Measurements from ENCODE around the gene NKD1.
A peak's percentile ranks its signal among the peaks of the same experiment; 100 is the strongest.
"Not testable (repeated sequence)": the region's sequence is repeated elsewhere in the genome, so short reads cannot be mapped to it uniquely, and the experiment has no call there.

NKD1 gene

DNA sequence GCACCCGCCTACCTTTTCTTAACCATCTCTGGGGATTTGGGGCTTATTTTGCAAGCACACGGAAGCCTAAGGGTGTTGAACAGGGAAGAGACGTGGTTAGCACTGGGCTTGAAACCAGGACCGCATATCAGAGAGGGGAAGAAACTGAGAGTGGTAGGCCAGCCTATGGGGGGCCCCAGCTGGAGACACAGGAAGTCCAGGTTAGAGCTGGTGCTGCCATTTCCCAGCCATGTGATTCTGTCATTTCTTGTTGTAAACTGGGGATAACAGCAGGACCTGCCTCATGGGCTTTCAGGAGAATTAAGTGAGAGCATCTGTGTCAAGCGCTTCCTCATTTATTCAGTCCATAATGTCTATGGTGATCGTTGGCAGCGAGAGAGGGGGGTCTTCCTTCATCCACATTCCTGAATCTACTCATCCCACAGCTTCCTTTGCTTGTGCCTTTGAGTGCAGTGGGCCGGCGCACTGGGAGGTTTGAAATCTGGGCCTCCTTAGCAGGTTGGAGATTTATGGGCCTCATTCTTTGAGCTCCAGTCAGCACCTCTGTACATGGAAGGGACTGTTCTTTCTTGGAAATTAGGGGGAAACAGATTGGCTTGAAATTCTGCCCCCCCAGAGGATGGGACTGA lies 20.1 kb downstream of the NKD1 start:
- H3K27ac Mint-ChIP-seq, result no peak overlapping the region
- no peaks in the 10 kb centered on the region for H3K27me3 Mint-ChIP-seq

DNA sequence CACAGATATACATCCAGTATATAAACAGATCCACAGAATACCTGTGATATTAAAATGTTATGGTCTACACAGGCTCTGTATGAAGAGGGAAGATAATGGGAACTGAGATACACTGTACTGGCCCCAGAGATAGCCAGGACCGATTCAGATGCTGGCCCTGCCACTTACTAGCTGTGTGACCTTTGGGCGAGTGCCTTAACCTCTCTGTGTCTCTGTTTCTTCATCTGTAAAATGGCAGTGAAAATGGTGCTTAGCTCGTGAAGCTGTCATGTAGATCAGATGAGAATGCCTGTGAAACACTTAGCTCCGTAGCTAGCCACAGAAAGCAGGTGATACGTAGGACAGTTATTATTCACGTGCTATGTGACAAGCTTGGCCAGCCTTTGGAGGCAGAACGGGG lies 22.2 kb downstream of the NKD1 start:
- DNase-seq (no peak), ATAC-seq (no peak)
- peaks cover 8% of the 10 kb centered on the region for H3K4me1 Mint-ChIP-seq
- H3K9me3 Mint-ChIP-seq, result no peaks in the 10 kb centered on the region
- no peaks in the 10 kb centered on the region for H3K27me3 Mint-ChIP-seq
- no peaks in the 10 kb centered on the region for H3K36me3 Mint-ChIP-seq (ENCODE audit: low read depth)
- no peak overlapping the region for H3K27ac Mint-ChIP-seq
- no peak overlapping the region for H3K4me3 Mint-ChIP-seq

More for the DNA sequence above, 20.1 kb downstream of the NKD1 start:
- DNase-seq, result no peak
- no peak overlapping the region for H3K4me3 Mint-ChIP-seq
- no peak for ATAC-seq
- no peaks in the 10 kb centered on the region for H3K9me3 Mint-ChIP-seq
- no peaks in the 10 kb centered on the region for H3K36me3 Mint-ChIP-seq (ENCODE audit: low read depth)
- H3K4me1 Mint-ChIP-seq, result peaks cover 18% of the 10 kb centered on the region

DNA sequence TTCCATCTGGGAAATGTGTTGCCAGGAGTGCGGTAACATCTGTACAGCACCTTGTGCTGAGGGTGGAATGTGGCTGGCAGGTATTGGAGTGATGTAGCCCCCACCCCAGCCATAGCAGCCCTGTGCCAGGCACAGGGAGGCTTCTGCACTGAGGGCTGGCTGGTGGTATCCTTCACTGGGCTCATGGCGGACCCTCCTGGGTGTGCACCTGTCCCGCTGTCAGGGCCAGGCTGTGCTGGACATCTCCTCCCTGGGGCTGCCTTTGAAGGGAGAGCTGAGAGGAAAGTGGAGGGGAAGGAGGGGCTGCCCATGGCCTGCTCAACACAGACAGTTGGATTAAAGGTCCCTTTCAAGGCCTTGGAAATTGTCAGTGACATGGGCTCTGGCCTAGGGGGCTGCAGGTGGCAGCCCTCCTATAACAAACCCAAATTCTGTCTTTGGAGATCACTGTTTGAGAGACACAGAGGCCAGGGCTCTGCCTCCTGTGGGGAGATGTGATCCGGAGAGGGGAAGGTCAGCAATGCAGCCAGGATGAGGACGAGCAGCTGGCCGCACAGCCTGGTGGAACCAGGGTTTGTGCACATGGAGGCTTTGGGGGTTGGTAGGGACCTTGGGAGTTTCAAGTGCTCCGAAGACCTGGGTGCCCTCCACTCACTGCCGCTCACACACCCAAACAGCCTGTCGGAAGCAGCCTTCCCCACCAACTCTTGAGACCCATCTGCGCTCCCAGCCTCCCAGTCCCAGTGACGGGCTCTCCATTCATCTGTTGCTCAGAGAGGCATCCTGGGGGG lies 22.8 kb downstream of the NKD1 start:
- H3K27ac Mint-ChIP-seq, result no peak overlapping the region
- no peaks in the 10 kb centered on the region for H3K9me3 Mint-ChIP-seq
- H3K4me1 Mint-ChIP-seq, result peaks cover 8% of the 10 kb centered on the region
- no peaks in the 10 kb centered on the region for H3K27me3 Mint-ChIP-seq
- no peaks in the 10 kb centered on the region for H3K36me3 Mint-ChIP-seq (ENCODE audit: low read depth)
- no peak overlapping the region for H3K4me3 Mint-ChIP-seq
- ATAC-seq (no peak), DNase-seq (no peak)

DNA sequence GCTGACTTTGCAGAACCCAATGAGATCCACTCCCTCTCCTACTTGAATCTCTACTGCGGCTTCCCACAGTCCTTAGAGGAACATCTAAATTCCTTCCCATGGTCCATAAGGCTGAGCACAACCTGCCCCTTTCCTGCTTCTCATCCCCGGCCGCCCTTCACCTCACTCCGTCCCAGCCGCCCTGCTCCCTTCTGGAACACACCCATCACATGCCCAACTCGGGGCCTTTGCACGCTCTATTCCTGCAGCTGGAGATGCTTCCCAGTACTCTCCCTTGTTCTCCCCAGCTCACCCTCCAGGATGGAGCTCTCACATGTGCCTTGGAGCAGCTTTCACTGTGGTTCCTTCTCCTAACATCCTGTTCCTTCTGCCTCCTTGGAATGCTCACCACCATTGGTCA lies 23.6 kb downstream of the NKD1 start:
- Mint-ChIP-seq H3K9me3 (no peaks in the 10 kb centered on the region), H3K27ac (no peak overlapping the region), H3K27me3 (no peaks in the 10 kb centered on the region), H3K4me1 (peaks cover 8% of the 10 kb centered on the region), H3K36me3 (ENCODE audit: low read depth) (no peaks in the 10 kb centered on the region), H3K4me3 (no peak overlapping the region)
- DNase-seq, result no peak
- no peak for ATAC-seq

DNA sequence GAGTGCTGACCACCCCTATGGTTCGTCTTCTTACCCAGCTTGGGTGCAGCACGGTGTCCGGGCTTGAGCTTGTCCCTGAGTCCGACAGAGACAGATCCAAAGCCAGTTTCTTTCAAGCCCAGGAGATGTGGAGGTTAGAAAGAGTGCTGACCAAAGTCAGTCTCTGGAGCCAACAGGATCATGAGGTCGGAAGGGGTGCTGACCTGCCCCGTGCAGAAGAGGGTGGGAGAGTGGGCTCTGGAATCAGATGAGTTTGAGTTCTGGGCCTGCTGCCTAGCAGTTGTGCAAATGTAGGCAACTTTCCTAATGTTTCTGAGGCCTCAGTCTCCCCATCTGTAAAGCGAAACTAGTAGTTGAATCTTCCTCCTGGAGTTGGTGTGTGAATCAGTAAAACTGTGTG lies 24.5 kb downstream of the NKD1 start:
- no peaks in the 10 kb centered on the region for H3K27me3 Mint-ChIP-seq
- H3K27ac Mint-ChIP-seq, result no peak overlapping the region
- H3K4me1 Mint-ChIP-seq, result peaks cover 8% of the 10 kb centered on the region
- H3K36me3 Mint-ChIP-seq (ENCODE audit: low read depth), result no peaks in the 10 kb centered on the region
- ATAC-seq (no peak), DNase-seq (no peak)
- no peaks in the 10 kb centered on the region for H3K9me3 Mint-ChIP-seq
- no peak overlapping the region for H3K4me3 Mint-ChIP-seq

DNA sequence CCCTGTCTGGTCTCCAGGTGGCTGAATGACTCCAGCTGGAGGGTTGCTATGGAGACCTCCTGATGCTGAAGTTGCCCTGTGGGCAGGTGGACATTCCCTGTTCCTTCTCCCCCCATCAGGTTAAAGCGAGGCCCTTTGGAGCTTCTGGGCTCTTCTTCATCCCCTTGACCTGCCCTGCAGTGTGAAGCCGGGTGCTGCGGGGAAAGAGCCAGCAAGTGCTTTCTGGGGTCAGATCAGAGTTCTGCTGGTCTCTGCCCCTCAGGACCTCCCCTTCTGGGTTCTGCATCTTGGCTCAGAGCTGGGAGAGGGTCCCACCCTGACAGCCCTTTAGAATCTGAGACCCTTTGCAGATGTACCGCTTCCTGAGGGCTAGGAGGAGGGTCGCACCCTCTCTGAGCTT lies 25.1 kb downstream of the NKD1 start:
- peaks cover 2% of the 10 kb centered on the region for H3K4me1 Mint-ChIP-seq
- no peak overlapping the region for H3K4me3 Mint-ChIP-seq
- no peak overlapping the region for H3K27ac Mint-ChIP-seq
- H3K9me3 Mint-ChIP-seq, result no peaks in the 10 kb centered on the region
- ATAC-seq (no peak), DNase-seq (no peak)
- no peaks in the 10 kb centered on the region for H3K36me3 Mint-ChIP-seq (ENCODE audit: low read depth)
- H3K27me3 Mint-ChIP-seq, result no peaks in the 10 kb centered on the region

DNA sequence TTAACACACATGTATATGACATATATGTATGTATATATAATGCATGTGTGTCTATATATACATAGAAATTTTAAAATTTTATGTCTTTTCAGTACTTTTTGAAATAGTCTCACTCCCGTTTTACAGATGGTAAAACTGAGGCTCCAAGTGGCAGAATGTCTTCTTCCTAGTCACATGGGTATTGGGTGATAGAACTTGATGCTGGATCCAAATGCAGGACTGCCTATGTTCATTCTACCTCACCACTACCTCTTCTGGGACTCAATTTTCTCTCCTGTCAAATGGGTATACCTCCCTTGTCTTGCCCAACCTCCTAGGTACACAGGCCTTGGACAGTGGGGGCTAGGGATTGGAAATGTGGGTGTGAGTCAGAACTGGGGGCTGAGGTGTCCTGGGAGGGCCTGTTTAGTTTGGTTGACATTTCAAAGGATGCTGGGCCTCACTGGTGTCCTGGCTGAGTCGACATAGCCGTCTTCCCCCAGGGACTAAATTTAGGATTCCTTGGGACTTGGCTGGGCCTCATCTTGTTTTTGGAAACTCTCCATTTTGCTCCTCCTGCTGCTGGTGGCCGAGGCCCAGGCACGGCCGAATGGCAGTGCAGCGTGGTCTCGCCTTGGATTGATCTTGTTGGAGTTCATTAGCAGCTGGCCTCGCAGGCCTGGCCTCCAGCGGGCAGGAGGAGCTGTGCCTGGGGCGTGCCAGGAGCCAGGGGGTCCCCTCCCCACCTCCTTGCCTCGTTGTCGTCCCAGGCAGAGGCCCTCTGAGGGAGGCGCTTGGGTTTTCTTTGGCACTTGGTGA lies 25.9 kb downstream of the NKD1 start:
- no peak for ATAC-seq
- H3K27ac Mint-ChIP-seq, result no peak overlapping the region
- DNase-seq, result no peak
- no peaks in the 10 kb centered on the region for H3K9me3 Mint-ChIP-seq
- H3K36me3 Mint-ChIP-seq (ENCODE audit: low read depth), result no peaks in the 10 kb centered on the region
- H3K27me3 Mint-ChIP-seq, result no peaks in the 10 kb centered on the region
- H3K4me1 Mint-ChIP-seq, result peaks cover 1% of the 10 kb centered on the region
- no peak overlapping the region for H3K4me3 Mint-ChIP-seq

DNA sequence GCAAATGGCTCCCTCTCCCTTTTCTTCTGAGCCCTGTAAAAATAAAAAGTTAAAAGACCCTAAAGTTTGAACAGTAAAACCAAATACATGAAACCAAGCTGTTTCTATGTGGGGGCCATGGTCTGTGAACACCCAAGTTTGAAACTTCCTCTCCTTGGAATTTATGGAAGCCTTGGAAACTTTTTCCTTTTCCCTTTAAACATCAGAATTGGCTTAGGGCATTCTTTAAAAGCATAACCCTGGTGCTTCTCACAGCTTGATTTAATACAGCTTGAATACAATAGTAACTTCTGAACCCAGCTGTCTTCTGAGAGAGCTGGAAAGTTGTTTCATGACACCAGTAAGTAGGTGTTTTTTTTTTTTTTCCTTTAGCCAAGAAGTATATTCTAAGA lies 26.5 kb downstream of the NKD1 start:
- DNase-seq, result no peak
- Mint-ChIP-seq H3K27me3 (no peaks in the 10 kb centered on the region), H3K4me1 (peaks cover 1% of the 10 kb centered on the region), H3K27ac (no peak overlapping the region), H3K4me3 (no peak overlapping the region), H3K9me3 (no peaks in the 10 kb centered on the region), H3K36me3 (ENCODE audit: low read depth) (no peaks in the 10 kb centered on the region)
- no peak for ATAC-seq

DNA sequence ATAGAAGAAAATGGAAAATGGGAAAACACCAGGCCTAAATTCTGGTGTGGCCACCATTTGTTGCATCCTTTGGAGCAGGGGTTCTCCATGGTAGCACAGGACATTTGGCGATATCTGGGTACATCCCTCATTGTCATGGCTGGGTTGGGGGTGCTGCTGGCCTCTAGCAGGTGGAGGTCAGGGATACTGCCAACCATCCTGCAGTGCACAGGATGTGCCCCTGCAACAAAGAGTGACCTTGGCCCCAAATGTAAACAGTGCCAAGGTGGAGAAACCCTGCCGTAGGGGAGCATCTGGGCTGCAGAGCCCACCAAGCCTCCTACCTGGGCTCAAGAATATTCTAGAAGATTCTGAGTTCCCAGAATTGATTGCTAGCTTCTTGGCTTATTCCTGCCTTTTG lies 27.5 kb downstream of the NKD1 start:
- Mint-ChIP-seq H3K27me3 (no peaks in the 10 kb centered on the region), H3K27ac (no peak overlapping the region), H3K36me3 (ENCODE audit: low read depth) (no peaks in the 10 kb centered on the region), H3K9me3 (no peaks in the 10 kb centered on the region), H3K4me3 (no peak overlapping the region), H3K4me1 (peaks cover 1% of the 10 kb centered on the region)
- no peak for DNase-seq
- no peak for ATAC-seq

DNA sequence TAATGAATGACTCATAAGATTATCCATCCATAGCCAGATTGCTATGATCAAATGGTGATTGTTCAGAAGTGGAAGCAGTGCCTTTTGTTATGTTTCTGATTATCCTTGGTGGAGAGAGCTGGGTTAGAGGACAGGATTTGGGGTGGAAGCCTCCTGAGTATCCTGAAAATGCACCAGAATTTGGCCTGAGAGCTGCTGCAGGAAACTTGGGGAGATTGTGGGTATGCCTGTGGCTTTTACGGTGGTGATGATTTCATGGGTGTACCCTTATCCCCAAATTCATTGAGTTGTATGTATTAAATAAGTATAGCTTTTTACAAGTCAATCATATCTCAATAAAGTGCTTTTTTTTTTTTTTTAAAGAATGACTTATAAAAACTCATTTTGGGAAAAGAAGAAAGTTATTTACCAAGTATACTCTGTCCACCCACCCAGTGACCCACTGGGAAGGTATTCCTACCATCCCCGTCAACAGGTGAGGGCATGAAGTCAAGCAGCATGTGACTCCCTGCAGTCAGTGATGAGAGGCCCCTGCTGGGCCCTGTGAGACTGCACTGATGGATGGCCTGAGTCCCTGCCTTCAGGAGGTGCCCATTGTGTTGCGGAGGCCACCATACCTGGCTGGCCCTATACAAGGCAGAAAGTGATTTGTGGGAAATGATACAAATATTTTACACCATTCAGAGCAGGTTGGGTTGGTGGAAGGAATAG lies 28.4 kb downstream of the NKD1 start:
- Mint-ChIP-seq H3K4me1 (peaks cover 1% of the 10 kb centered on the region), H3K27me3 (no peaks in the 10 kb centered on the region), H3K9me3 (no peaks in the 10 kb centered on the region), H3K36me3 (ENCODE audit: low read depth) (no peaks in the 10 kb centered on the region), H3K4me3 (no peak overlapping the region), H3K27ac (no peak overlapping the region)
- ATAC-seq, result no peak
- no peak for DNase-seq

DNA sequence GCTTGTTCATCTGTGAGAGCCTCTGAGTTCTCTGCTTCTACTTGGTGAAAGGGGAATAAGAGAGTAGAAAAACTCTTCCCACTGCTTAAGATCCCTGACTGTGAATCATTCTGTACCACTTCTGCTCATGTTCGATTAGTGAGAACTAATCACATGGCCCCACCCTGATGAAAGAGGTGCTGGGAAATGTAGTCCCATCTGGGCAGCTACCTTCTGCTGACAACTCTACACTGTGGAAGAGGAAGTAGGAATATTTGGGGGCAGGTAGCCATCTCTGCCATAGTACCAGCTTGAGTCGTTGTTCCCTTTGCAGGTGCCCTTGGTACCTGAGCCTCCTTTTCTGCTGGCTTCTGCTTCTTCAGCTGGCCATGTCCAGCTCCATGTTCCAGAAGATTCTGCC lies 29.9 kb downstream of the NKD1 start:
- Mint-ChIP-seq H3K4me3 (no peak overlapping the region), H3K9me3 (no peaks in the 10 kb centered on the region), H3K4me1 (peaks cover 1% of the 10 kb centered on the region), H3K27me3 (no peaks in the 10 kb centered on the region), H3K27ac (no peak overlapping the region), H3K36me3 (ENCODE audit: low read depth) (no peaks in the 10 kb centered on the region)
- DNase-seq (no peak), ATAC-seq (peak; percentile 54)

DNA sequence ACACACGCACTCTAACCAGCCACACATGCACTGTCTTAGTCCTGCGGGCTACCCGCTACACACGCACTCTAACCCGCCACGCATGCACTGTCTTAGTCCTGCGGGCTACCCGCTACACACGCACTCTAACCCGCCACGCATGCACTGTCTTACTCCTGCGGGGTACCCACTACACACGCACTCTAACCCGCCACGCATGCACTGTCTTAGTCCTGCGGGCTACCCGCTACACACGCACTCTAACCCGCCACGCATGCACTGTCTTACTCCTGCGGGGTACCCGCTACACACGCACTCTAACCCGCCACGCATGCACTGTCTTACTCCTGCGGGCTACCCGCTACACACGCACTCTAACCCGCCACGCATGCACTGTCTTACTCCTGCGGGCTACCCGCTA lies 31.2 kb downstream of the NKD1 start:
- H3K9me3 Mint-ChIP-seq; H3K36me3 Mint-ChIP-seq (ENCODE audit: low read depth); ATAC-seq; H3K27me3 Mint-ChIP-seq; H3K27ac Mint-ChIP-seq; H3K4me3 Mint-ChIP-seq; H3K4me1 Mint-ChIP-seq; DNase-seq: not testable (repeated sequence)

DNA sequence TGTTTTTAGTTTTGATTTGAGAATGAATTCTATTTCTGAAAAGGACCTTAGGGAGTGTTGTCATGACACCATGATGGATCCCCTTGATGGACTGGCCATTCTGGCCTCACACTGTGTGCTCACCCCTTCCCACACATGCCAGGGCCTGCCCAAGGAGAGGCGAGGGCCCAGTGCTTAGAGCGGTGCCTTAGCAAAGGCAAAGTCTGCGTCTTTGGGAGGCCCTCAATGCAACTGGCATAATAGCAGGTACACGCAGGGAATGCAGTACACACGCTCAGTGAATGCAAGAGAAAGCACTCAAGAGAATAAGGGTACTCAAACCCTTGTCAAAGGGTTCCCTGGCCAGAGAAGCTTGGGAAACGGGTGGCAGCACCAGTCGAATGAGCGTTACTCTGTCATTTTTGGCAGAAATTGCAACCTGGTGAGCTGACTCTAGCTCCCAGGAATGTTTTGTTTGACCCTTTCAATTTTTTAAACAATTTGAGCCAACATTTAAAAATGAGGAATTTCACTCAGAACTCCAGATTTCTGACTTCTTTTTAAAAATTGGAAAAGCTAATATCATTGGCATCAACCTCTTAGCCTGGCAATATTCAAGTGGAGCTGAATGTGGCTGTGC lies 32.1 kb downstream of the NKD1 start:
- peaks cover 11% of the 10 kb centered on the region for H3K4me1 Mint-ChIP-seq
- H3K27ac Mint-ChIP-seq, result no peak overlapping the region
- no peak overlapping the region for H3K4me3 Mint-ChIP-seq
- no peaks in the 10 kb centered on the region for H3K36me3 Mint-ChIP-seq (ENCODE audit: low read depth)
- H3K27me3 Mint-ChIP-seq, result no peaks in the 10 kb centered on the region
- no peak for ATAC-seq
- H3K9me3 Mint-ChIP-seq, result no peaks in the 10 kb centered on the region
- no peak for DNase-seq

DNA sequence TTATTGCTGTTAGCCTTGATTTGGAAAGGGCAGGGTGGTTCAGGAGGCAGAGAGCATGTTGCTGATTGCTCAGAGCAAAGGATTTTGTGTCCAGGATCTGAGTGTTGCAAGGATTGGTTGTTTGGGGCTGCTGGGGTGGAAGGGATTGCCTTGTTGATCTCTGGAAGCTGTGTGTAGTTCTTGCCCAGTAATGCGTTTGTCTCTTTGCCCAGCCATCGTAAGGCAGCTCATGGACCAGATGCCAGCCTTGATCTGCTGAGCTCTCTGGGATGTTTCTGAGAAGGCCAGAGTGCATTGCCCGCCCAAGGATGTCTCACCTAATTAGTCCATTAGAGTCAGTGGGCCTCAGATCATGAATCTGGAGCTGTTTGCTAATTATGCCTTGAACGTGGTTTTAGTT lies 33.6 kb downstream of the NKD1 start:
- Mint-ChIP-seq H3K9me3 (no peaks in the 10 kb centered on the region), H3K27me3 (no peaks in the 10 kb centered on the region), H3K36me3 (ENCODE audit: low read depth) (no peaks in the 10 kb centered on the region), H3K4me3 (no peak overlapping the region), H3K27ac (no peak overlapping the region), H3K4me1 (peaks cover 11% of the 10 kb centered on the region)
- ATAC-seq (no peak), DNase-seq (no peak)
